Fibroblast of lung (primary cell): ENCODE measurements around the gene AK8. TPM values are rescaled to one million over a fixed set of nuclear protein-coding genes. Genes with fewer than 3 reads are reported as not detected.

ENCODE experiments used
- DNase-seq, 2 donors: peaks; one replicate each; pipeline versions ENCODE4 v3.0.0 to v3.0.0-alpha.2; 2010; ENCODE audit warnings: low read depth in 2 of 2
- H2AFZ ChIP-seq: 2 replicates; pipeline ENCODE4 v1.5.1; 2012; ENCODE audit warnings: low read length, control low read depth, inconsistent platforms
- H3K27ac ChIP-seq: 2 replicates; pipeline ENCODE4 v1.5.1; 2011; ENCODE audit warnings: low read length, control low read depth; ENCODE audit not compliant: insufficient read depth
- H3K27me3 ChIP-seq: 2 replicates; pipeline ENCODE4 v1.5.1; 2011; ENCODE audit warnings: mild to moderate bottlenecking, low read length; ENCODE audit not compliant: control insufficient read depth, insufficient read depth
- H3K36me3 ChIP-seq: 2 replicates; pipeline ENCODE4 v1.5.1; 2011; ENCODE audit warnings: low read length; ENCODE audit not compliant: control insufficient read depth, insufficient read depth
- H3K4me1 ChIP-seq: 2 replicates; pipeline ENCODE4 v1.5.1; 2011; ENCODE audit warnings: low read length; ENCODE audit not compliant: control insufficient read depth, insufficient read depth; ENCODE audit errors: extremely low read depth
- H3K4me2 ChIP-seq: 2 replicates; pipeline ENCODE4 v1.5.1; 2011; ENCODE audit warnings: low read length, control low read depth; ENCODE audit not compliant: insufficient read depth; ENCODE audit errors: extremely low read depth
- H3K4me3 ChIP-seq, 4 experiments: fragments of 200-600 bp in 1 of 4; sonication (generic) in 1 of 4; replicated peaks in 1 of 4; 2 replicates each; pipeline ENCODE4 v1.5.1; 2011 to 2016; ENCODE audit warnings: low read length in 4 of 4, low read depth in 3 of 4, mild to moderate bottlenecking in 3 of 4, control low read depth in 2 of 4, inconsistent platforms in 1 of 4, mixed read lengths in 1 of 4; ENCODE audit not compliant: insufficient read depth in 1 of 4; ENCODE audit errors: control extremely low read depth in 1 of 4
- H3K79me2 ChIP-seq: 2 replicates; pipeline ENCODE4 v1.5.1; 2012; ENCODE audit warnings: mild to moderate bottlenecking, low read length, inconsistent platforms; ENCODE audit not compliant: control insufficient read depth, insufficient read depth
- H3K9ac ChIP-seq: 2 replicates; pipeline ENCODE4 v1.5.1; 2011; ENCODE audit warnings: mild to moderate bottlenecking, low read length, control low read depth; ENCODE audit not compliant: insufficient read depth
- H3K9me3 ChIP-seq: 2 replicates; pipeline ENCODE4 v1.5.1; 2012; ENCODE audit warnings: low read depth, low read length; ENCODE audit not compliant: control insufficient read depth, insufficient read depth
- H4K20me1 ChIP-seq: 2 replicates; pipeline ENCODE4 v1.5.1; 2011; ENCODE audit warnings: low read length; ENCODE audit not compliant: control insufficient read depth, insufficient read depth; ENCODE audit errors: extremely low read depth
- EZH2 ChIP-seq: IDR thresholded peaks from 2 replicates; pipeline ENCODE4 v1.5.1; 2012; ENCODE audit warnings: low read length, control low read depth, mild to moderate bottlenecking; ENCODE audit errors: missing control alignments
- polyA plus RNA-seq, 2 donors: library from polyadenylated mRNA; depleted of rRNA in 1 of 2; stranded (reverse) in 1 of 2; unstranded in 1 of 2; fragments of >200 nt; gene quantifications; 2 replicates each; pipeline ENCODE4 v1.2.1, GENCODE V29; 2011 to 2012; ENCODE audit warnings: missing spikeins in 1 of 2
- total RNA-seq: library from RNA; depleted of rRNA; stranded (reverse); fragments of >200 nt; gene quantifications from 2 replicates; pipeline ENCODE4 v1.2.1, GENCODE V29; 2014
- TF ChIP-seq, protein P1 (sequence below), 2 donors: IDR thresholded peaks in 1 of 2; conservative IDR thresholded peaks in 1 of 2; 1 replicate in 1 of 2; 2 replicates in 1 of 2; pipeline ENCODE4 v1.5.1; 2011 to 2012; ENCODE audit warnings: low read length in 2 of 2, control low read depth in 1 of 2, inconsistent platforms in 1 of 2, low read depth in 1 of 2, mild to moderate bottlenecking in 1 of 2

AK8 gene
- total and polyA plus RNA-seq, 2 donors (not counting 1 experiment from before 2014, with no cell fraction given): 0.17 to 0.50 TPM

DNA sequence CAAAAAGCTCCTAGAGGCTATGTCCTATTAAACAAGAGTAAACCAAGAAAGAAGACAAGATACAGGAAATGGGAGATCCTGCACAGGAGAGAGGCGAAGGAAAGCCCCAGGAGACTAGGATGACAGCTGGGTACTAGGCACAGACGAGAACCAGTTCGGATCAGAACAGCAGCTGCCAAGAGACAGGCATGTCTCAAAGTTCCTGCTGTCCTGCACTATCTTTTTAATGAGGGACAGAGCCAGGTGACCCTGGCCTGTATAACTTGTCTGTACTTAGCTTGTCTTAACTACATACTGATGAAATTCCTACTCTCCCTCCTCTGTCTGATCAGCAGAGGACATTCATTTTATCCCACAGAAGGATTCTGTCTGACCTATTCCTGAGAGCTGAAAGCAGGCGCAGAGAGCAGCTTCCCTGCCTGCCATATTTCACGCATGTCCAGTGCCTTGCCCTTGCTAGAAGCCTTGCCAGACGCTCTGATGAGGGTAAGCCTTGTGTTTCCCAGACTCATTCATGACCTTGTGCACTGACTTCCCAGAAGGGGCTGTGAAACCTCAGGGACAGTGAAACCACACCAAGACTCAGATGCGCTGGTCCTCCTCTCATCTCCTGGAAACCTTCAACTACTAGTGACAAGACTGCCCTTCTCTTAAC lies 41.7 kb upstream of the AK8 start:
- no peaks in the 10 kb centered on the region for H3K27me3 ChIP-seq
- no peak overlapping the region for H3K9ac ChIP-seq
- no peaks in the 10 kb centered on the region for H3K9me3 ChIP-seq
- DNase-seq: no peak
- H3K27ac ChIP-seq: no peak overlapping the region
- no peak overlapping the region for H3K4me3 ChIP-seq
- no peak overlapping the region for H3K4me2 ChIP-seq
- TF ChIP-seq, protein P1, sequence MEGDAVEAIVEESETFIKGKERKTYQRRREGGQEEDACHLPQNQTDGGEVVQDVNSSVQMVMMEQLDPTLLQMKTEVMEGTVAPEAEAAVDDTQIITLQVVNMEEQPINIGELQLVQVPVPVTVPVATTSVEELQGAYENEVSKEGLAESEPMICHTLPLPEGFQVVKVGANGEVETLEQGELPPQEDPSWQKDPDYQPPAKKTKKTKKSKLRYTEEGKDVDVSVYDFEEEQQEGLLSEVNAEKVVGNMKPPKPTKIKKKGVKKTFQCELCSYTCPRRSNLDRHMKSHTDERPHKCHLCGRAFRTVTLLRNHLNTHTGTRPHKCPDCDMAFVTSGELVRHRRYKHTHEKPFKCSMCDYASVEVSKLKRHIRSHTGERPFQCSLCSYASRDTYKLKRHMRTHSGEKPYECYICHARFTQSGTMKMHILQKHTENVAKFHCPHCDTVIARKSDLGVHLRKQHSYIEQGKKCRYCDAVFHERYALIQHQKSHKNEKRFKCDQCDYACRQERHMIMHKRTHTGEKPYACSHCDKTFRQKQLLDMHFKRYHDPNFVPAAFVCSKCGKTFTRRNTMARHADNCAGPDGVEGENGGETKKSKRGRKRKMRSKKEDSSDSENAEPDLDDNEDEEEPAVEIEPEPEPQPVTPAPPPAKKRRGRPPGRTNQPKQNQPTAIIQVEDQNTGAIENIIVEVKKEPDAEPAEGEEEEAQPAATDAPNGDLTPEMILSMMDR (conservative IDR thresholded peaks at IDR 0.05 in 1 of 2, IDR thresholded peaks at IDR 0.05 in 1 of 2; ENCODE audit: low read depth in 1 of 2, low read length in 2 of 2): no peak
- TF ChIP-seq EZH2: no peak
- no peaks in the 10 kb centered on the region for H3K4me1 ChIP-seq
- no peak overlapping the region for H2AFZ ChIP-seq
- no peaks in the 10 kb centered on the region for H3K79me2 ChIP-seq
- no peaks in the 10 kb centered on the region for H4K20me1 ChIP-seq
- H3K36me3 ChIP-seq: peaks cover 6% of the 10 kb centered on the region

DNA sequence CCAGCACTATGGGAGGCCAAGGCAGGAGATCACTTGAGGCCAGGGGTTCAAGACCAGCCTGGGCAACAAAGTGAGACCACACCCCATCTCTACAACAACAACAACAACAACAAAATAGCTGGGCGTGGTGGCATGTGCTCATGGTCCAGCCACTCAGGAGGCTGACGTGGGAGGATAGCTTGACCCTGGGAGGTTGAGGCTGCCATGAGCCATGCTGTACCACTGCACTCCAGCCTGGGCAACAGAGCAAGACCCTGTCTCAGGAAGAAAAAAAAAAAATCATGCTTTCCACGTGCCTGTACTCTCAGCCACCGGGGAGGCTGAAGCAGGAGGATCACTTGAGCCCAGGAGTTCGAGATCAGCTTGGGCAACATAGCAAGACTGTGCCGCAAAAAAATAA lies 36.8 kb upstream of the AK8 start:
- no peak for DNase-seq
- no peak overlapping the region for H2AFZ ChIP-seq
- no peaks in the 10 kb centered on the region for H3K79me2 ChIP-seq
- H4K20me1 ChIP-seq: no peaks in the 10 kb centered on the region
- no peaks in the 10 kb centered on the region for H3K4me1 ChIP-seq
- no peaks in the 10 kb centered on the region for H3K9me3 ChIP-seq
- no peak overlapping the region for H3K4me3 ChIP-seq
- peaks cover 10% of the 10 kb centered on the region for H3K36me3 ChIP-seq
- no peak overlapping the region for H3K4me2 ChIP-seq
- no peak for TF ChIP-seq EZH2
- TF ChIP-seq, protein P1 (conservative IDR thresholded peaks at IDR 0.05 in 1 of 2, IDR thresholded peaks at IDR 0.05 in 1 of 2; ENCODE audit: low read depth in 1 of 2, low read length in 2 of 2): no peak
- no peaks in the 10 kb centered on the region for H3K27me3 ChIP-seq
- H3K9ac ChIP-seq: no peak overlapping the region
- H3K27ac ChIP-seq: no peak overlapping the region

DNA sequence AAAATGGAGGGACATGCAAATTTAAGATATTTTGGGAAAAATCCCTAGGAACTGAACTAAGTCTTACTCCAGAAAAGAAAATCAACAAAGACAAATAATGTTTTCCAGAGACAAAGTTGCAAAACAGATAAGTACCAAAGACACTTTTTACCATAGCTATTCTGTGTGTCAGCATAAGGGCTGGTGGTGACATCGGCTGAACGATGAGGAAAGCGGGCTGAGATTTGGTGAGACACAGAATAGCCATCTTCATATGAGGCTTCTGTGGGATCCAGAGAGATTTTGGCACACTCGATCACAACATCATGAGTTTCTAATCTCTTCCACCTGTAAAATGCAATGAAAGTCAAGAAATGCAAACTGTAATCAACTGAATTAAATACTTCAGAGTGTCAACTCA lies 34.0 kb upstream of the AK8 start:
- peaks cover 8% of the 10 kb centered on the region for H3K36me3 ChIP-seq
- no peaks in the 10 kb centered on the region for H3K9me3 ChIP-seq
- H4K20me1 ChIP-seq: no peaks in the 10 kb centered on the region
- H3K79me2 ChIP-seq: no peaks in the 10 kb centered on the region
- no peak overlapping the region for H3K9ac ChIP-seq
- H2AFZ ChIP-seq: no peak overlapping the region
- no peak overlapping the region for H3K27ac ChIP-seq
- H3K27me3 ChIP-seq: no peaks in the 10 kb centered on the region
- no peak overlapping the region for H3K4me2 ChIP-seq
- DNase-seq: no peak
- H3K4me3 ChIP-seq: no peak overlapping the region
- no peak for TF ChIP-seq EZH2
- TF ChIP-seq, protein P1 (conservative IDR thresholded peaks at IDR 0.05 in 1 of 2, IDR thresholded peaks at IDR 0.05 in 1 of 2; ENCODE audit: low read depth in 1 of 2, low read length in 2 of 2): no peak
- no peaks in the 10 kb centered on the region for H3K4me1 ChIP-seq
